OCI-LY7 (cell line): Measurements from ENCODE around the gene RAX2. TPM values are rescaled to one million over a fixed set of nuclear protein-coding genes. Genes with fewer than 3 reads are reported as not detected.
A peak's percentile ranks its signal among the peaks of the same experiment; 100 is the strongest.

Source experiments
- BruUV-seq: library from RNA; stranded (reverse); fragments of 400-500 nt; replicated peaks from 2 replicates; lab custom pipeline; 2021; lab: Mats Ljungman, UMichigan
- CTCF ChIA-PET: fragments of 300-600 bp; sonication (Branson Sonifier 250); formaldehyde crosslinking; loops from one replicate; lab custom pipeline; 2022; ENCODE audit warnings: antibody characterized with exemption; ENCODE audit not compliant: unreplicated experiment; lab: Charles Lee
- POLR2A ChIA-PET: fragments of 300-600 bp; sonication (Branson Sonifier 250); formaldehyde crosslinking; loops from one replicate; lab custom pipeline; 2022; ENCODE audit warnings: antibody characterized with exemption; lab: Charles Lee
- DNase-seq: peaks from one replicate; pipeline ENCODE4 v3.0.0-alpha.2; 2015; ENCODE audit warnings: low spot score
- H2AFZ ChIP-seq: fragments of 200-600 bp; sonication (generic), shearing (Covaris generic); 2 replicates; pipeline ENCODE4 v1.6.1; 2014; ENCODE audit warnings: mild to moderate bottlenecking, antibody characterized with exemption, low read length, moderate library complexity
- H3K27ac ChIP-seq: fragments of 200-600 bp; sonication (generic); 2 replicates; pipeline ENCODE4 v1.5.1; 2014; ENCODE audit warnings: mixed run types, low read depth, mild to moderate bottlenecking, moderate library complexity, low read length, inconsistent platforms; ENCODE audit not compliant: poor library complexity, severe bottlenecking
- H3K36me3 ChIP-seq: fragments of 200-600 bp; sonication (generic); 2 replicates; pipeline ENCODE4 v1.6.1; 2014; ENCODE audit warnings: mild to moderate bottlenecking, antibody characterized with exemption, low read length, moderate library complexity, mixed read lengths; ENCODE audit not compliant: insufficient read depth
- H3K4me1 ChIP-seq: fragments of 200-600 bp; sonication (generic); 2 replicates; pipeline ENCODE4 v1.5.1; 2014; ENCODE audit warnings: mild to moderate bottlenecking, low read length; ENCODE audit not compliant: insufficient read depth, poor library complexity, severe bottlenecking
- H3K4me2 ChIP-seq: fragments of 200-600 bp; sonication (generic); 2 replicates; pipeline ENCODE4 v1.6.1; 2014; ENCODE audit warnings: mild to moderate bottlenecking, low read length
- H3K4me3 ChIP-seq: fragments of 200-600 bp; sonication (generic); 2 replicates; pipeline ENCODE4 v1.5.1; 2014; ENCODE audit warnings: mild to moderate bottlenecking, low read depth, low read length; ENCODE audit not compliant: poor library complexity, severe bottlenecking
- H3K79me2 ChIP-seq: fragments of 200-600 bp; sonication (generic); 2 replicates; pipeline ENCODE4 v1.6.1; 2016; ENCODE audit warnings: low read depth, mild to moderate bottlenecking, low read length, moderate library complexity, mixed read lengths; ENCODE audit not compliant: insufficient read depth
- H3K9me2 ChIP-seq: fragments of 200-600 bp; sonication (generic); 2 replicates; pipeline ENCODE4 v1.6.1; 2016; ENCODE audit warnings: mild to moderate bottlenecking, low read length, mixed read lengths; ENCODE audit not compliant: insufficient read depth
- H3K9me3 ChIP-seq: fragments of 200-600 bp; sonication (generic); 2 replicates; pipeline ENCODE4 v1.6.1; 2014; ENCODE audit warnings: mild to moderate bottlenecking, mixed run types, low read length, mixed read lengths
- H4K20me1 ChIP-seq: fragments of 200-600 bp; sonication (generic); 2 replicates; pipeline ENCODE4 v1.6.1; 2014; ENCODE audit warnings: mild to moderate bottlenecking, antibody characterized with exemption, low read length, moderate library complexity, mixed read lengths; ENCODE audit not compliant: insufficient read depth
- CTCF ChIP-seq: fragments of 200-600 bp; sonication (generic); conservative IDR thresholded peaks from 2 replicates; pipeline ENCODE4 v1.5.1; 2014; ENCODE audit warnings: mild to moderate bottlenecking, antibody characterized with exemption, low read length, moderate library complexity, mixed read lengths
- EZH2phosphoT487 ChIP-seq: fragments of 200-600 bp; sonication (generic); IDR thresholded peaks from 2 replicates; pipeline ENCODE4 v1.6.1; 2018; ENCODE audit warnings: low read depth, borderline replicate concordance, mild to moderate bottlenecking, mixed run types, antibody characterized with exemption, low read length, moderate library complexity, mixed read lengths
- intact Hi-C: fragments of 100-400 bp; cut with micrococcal nuclease; formaldehyde crosslinking; loops from one replicate; pipeline ENCODE4 v1.10.0; 2022; ENCODE audit not compliant: unreplicated experiment
- total RNA-seq, 2 experiments: library from RNA; depleted of rRNA in 1 of 2; stranded (reverse); fragments of >200 nt in 1 of 2; shearing (Covaris generic) in 1 of 2; gene quantifications; 2 replicates each; pipeline ENCODE4 v1.2.3, GENCODE V29; 2014 to 2022

Gene RAX2
- total RNA-seq, 2 experiments from 2014 or later = not detected

GRCh38 chr19:3723110-3723488 is 48.9 kb downstream of the RAX2 start:
- Histone ChIP-seq H3K4me3 (no peak overlapping the region), H3K4me1 (no peaks in the 10 kb centered on the region), H3K9me3 (no peaks in the 10 kb centered on the region), H3K36me3 (no peaks in the 10 kb centered on the region), H3K9me2 (no peaks in the 10 kb centered on the region), H4K20me1 (no peaks in the 10 kb centered on the region), H3K79me2 (no peaks in the 10 kb centered on the region), H3K27ac (no peak overlapping the region), H3K4me2 (no peak overlapping the region), H2AFZ (no peak overlapping the region)
- ChIA-PET CTCF (no interaction called here), POLR2A (no interaction called here)
- intact Hi-C loops = no loop called here
- no peak for DNase-seq
- no TSS peak for BruUV-seq
- TF ChIP-seq EZH2phosphoT487 (no peak), CTCF (no peak)

- no peaks in the 10 kb centered on the region for H4K20me1 ChIP-seq
- no peaks in the 10 kb centered on the region for H3K4me1 ChIP-seq
- H3K9me3 ChIP-seq = no peaks in the 10 kb centered on the region
- BruUV-seq = no TSS peak
- intact Hi-C loops = no loop called here
- POLR2A ChIA-PET = no interaction called here
- no peaks in the 10 kb centered on the region for H3K9me2 ChIP-seq
- H2AFZ ChIP-seq = no peak overlapping the region
- H3K79me2 ChIP-seq = no peaks in the 10 kb centered on the region
- CTCF ChIA-PET = no interaction called here
- H3K4me2 ChIP-seq = no peak overlapping the region
- no peak overlapping the region for H3K27ac ChIP-seq
- H3K36me3 ChIP-seq = no peaks in the 10 kb centered on the region
- no peak for DNase-seq
- TF ChIP-seq EZH2phosphoT487 (no peak), CTCF (no peak)
- H3K4me3 ChIP-seq = no peak overlapping the region
These were observed 49.5 kb downstream of the RAX2 start for GRCh38 chr19:3722443-3723109.

- no peaks in the 10 kb centered on the region for H3K4me1 ChIP-seq
- POLR2A ChIA-PET = no interaction called here
- H2AFZ ChIP-seq = no peak overlapping the region
These were observed 50.1 kb downstream of the RAX2 start for GRCh38 chr19:3721887-3722442.

More at GRCh38 chr19:3721887-3722442, 50.1 kb downstream of the RAX2 start:
- H4K20me1 ChIP-seq = no peaks in the 10 kb centered on the region
- intact Hi-C loops = no loop called here
- no peak overlapping the region for H3K27ac ChIP-seq
- no peak for TF ChIP-seq CTCF
- no peak for TF ChIP-seq EZH2phosphoT487
- no peaks in the 10 kb centered on the region for H3K79me2 ChIP-seq
- H3K9me2 ChIP-seq = no peaks in the 10 kb centered on the region
- peak overlapping the region; percentile 39; the same call in 1 of the 2 replicates for H3K4me2 ChIP-seq
- no peak overlapping the region for H3K4me3 ChIP-seq
- no peaks in the 10 kb centered on the region for H3K9me3 ChIP-seq
- no peak for DNase-seq
- CTCF ChIA-PET = no interaction called here
- H3K36me3 ChIP-seq = no peaks in the 10 kb centered on the region
- BruUV-seq = no TSS peak
